Measurements from ENCODE around the gene CUEDC2.

CUEDC2 gene

DNA sequence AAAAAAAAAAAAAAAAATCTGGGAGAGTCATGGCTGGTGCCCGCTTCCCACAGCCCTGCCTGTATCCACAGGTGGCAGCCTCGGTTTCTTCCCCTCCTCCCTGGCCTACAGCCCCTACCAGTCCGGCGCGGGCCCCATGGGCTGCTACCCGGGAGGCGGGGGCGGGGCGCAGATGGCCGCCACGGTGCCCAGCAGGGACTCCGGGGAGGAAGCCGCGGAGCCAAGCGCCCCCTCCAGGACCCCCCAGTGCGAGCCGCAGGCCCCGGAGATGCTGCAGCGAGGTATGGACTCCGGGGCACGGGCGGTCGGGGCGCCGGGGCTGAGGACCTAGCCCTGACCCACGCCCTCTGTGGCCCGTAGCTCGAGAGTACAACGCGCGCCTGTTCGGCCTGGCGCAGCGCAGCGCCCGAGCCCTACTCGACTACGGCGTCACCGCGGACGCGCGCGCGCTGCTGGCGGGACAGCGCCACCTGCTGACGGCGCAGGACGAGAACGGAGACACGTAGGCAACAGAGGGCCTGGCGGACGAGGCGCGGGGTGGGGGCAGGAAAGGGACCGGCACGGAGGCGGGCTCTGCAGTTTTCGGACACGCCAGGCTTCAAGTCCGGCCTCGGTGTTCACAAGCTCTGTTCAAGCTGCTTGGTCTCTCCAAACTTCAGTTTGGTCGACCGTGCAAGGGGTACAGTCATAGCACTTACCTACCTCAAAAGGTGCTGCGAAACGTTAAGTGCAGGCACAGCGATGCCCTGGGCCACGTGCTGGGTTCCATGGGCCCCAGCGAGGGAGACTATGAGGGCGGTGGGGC is 33.0 kb downstream of the CUEDC2 start:
- in situ Hi-C loops (cut with MboI; ENCODE audit: low sequenced_read_pairs), result no loop called here

DNA sequence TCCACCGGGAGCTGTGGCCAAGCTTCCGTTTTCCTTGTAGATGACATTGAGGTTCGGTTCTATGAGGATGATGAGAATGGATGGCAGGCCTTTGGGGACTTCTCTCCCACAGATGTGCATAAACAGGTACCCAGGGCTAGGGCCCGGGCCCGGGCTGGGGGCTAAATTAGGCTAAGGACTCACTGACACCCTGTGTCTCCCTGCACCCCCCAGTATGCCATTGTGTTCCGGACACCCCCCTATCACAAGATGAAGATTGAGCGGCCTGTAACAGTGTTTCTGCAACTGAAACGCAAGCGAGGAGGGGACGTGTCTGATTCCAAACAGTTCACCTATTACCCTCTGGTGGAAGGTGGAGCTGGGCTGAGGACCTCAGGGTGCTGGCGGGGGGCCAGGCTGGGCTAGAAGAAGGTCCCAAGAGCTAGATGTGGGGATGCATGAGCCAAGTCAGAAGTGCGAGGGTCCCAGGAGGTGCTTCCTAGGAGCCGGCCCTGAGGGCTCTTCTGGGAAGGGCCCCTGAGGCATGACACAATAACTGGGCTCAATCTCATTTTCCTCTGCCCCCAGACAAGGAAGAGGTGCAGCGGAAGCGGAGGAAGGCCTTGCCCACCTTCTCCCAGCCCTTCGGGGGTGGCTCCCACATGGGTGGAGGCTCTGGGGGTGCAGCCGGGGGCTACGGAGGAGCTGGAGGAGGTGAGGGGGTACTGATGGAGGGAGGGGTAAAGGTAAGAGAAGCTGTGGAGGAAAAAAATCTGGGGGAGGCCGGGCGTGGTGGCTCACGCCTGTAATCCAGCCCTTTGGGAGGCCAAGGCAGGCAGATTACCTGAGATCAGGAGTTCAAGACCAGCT is 34.0 kb downstream of the CUEDC2 start:
- in situ Hi-C loops (cut with MboI; ENCODE audit: low sequenced_read_pairs), result no loop called here

DNA sequence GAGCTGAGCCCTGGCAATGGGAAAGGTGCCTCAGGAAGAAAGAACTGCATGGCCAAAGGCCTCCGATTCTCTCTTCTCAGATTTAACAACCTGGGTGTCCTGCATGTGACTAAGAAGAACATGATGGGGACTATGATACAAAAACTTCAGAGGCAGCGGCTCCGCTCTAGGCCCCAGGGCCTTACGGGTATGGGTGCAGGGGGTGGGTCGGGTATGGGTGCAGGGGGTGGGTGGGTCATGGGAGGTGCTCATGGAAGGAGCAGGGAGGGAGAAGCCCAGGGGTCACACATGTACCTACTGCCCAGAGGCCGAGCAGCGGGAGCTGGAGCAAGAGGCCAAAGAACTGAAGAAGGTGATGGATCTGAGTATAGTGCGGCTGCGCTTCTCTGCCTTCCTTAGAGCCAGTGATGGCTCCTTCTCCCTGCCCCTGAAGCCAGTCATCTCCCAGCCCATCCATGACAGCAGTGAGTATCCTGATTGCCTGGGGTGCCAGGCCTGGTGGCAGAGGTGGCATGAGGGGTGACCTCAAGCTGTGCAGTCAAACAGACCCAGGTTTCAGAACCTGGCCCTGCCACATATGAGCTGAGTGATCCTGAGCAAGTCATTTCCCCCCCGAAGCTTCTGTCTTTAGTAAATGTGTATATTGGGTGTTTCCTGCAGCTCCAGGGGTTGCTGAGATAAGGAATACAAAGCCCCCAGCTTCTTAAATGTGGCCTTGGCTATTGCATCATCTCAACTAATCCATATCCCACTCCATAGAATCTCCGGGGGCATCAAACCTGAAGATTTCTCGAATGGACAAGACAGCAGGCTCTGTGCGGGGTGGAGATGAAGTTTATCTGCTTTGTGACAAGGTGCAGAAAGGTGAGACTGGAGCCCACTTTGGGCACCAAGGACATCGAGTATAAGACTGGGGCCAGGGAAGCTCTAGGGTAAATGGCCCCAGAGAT is 34.9 kb downstream of the CUEDC2 start:
- in situ Hi-C loops (cut with MboI; ENCODE audit: low sequenced_read_pairs), result no loop called here

DNA sequence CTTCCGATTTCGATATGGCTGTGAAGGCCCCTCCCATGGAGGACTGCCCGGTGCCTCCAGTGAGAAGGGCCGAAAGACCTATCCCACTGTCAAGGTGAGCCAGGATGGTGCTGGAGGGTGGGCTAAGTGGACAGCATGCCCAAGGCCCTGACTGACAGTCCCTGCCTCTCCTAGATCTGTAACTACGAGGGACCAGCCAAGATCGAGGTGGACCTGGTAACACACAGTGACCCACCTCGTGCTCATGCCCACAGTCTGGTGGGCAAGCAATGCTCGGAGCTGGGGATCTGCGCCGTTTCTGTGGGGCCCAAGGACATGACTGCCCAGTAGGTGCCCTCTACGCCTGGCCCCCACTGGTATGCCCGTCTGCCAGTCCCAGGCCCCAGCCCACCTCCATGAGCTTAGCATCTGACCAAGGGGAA is 35.6 kb downstream of the CUEDC2 start:
- in situ Hi-C loops (cut with MboI; ENCODE audit: low sequenced_read_pairs), result no loop called here

DNA sequence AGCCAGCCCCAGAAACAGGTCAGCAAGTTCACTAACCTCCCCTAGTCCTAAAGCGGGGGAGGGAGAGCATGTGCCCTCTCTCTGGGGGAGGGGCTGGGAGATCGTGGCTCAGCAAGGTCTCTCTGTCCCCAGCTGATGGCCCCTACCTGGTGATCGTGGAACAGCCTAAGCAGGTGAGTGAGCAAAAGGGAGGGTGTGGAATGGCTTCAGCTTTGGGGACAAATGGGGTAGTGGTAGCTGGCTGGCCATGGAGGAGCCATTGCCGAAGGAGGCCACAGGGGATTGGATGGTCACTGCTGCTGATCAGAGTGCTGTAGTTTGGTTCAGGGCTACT is 36.1 kb downstream of the CUEDC2 start:
- in situ Hi-C loops (cut with MboI; ENCODE audit: low sequenced_read_pairs), result no loop called here

DNA sequence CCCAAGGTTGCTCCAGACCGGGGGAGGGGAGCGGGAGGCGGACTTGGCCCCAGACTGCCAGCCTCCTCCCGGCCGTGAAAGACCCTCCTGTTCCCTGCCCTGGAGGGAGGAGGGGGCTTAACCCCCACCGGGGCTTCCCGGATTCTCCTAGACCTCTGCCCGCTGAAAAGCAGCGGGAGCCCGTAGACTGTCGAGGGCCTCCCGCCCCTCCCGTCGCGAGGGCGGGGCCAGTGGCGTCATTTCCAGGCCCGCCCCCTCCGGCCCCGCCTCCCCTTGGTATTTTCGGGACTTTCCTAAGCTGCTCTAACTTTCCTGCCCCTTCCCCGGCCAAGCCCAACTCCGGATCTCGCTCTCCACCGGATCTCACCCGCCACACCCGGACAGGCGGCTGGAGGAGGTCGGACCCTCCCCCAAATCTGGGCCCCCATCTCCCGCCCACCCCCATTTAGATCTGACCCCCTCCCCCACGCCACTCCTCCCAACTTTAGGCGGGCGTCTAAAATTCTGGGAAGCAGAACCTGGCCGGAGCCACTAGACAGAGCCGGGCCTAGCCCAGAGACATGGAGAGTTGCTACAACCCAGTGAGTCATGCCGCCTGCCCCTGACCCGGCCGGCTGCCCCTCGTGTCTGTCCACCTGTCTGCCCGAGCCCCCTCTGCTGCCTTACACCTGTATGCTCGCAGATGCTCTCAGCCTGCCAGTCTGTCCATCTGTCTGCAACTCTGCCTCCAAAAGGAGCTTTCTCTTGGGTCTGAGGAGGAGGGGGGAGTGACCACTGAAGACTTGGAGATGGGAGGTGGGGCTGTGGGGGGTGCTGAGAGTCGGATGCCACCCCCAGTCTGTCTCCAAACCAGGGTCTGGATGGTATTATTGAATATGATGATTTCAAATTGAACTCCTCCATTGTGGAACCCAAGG is 36.7 kb downstream of the CUEDC2 start, which contains the start of gene NFKB2:
TSS of gene NFKB2 (plus strand) at position 306 of the 917 bp plus-strand sequence. CDS start at position 561, 255 bp downstream.
- in situ Hi-C loops (cut with MboI; ENCODE audit: low sequenced_read_pairs), result no loop called here

DNA sequence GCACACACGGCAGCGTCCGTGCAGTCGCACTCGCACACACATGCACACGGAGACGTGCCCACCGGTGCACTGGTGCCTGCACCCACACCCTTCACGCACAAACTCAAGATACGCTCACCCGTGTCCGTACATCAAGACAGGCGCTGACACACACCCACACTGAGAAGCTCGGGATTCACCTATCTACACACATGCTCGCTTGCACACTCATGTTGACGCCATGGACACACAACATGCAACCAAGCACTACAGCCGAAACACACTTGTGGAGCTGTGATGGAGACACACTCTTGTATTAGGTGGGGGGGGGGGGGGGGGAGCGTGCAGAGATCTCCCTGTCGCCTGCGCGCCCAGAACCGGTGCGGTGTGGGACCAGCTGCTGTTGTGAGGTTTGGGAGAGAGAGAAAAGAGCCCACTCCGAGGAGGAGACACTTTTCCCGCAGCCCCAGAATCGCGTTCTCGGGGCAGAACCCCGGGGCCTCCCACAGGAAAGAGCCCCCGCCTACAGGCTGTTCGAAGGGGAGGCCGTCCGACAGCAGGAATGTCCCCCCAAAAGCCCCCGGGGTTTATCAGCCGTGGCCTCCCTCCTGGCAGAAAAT is 37.5 kb downstream of the CUEDC2 start:
- in situ Hi-C loops (cut with MboI; ENCODE audit: low sequenced_read_pairs), result no loop called here

DNA sequence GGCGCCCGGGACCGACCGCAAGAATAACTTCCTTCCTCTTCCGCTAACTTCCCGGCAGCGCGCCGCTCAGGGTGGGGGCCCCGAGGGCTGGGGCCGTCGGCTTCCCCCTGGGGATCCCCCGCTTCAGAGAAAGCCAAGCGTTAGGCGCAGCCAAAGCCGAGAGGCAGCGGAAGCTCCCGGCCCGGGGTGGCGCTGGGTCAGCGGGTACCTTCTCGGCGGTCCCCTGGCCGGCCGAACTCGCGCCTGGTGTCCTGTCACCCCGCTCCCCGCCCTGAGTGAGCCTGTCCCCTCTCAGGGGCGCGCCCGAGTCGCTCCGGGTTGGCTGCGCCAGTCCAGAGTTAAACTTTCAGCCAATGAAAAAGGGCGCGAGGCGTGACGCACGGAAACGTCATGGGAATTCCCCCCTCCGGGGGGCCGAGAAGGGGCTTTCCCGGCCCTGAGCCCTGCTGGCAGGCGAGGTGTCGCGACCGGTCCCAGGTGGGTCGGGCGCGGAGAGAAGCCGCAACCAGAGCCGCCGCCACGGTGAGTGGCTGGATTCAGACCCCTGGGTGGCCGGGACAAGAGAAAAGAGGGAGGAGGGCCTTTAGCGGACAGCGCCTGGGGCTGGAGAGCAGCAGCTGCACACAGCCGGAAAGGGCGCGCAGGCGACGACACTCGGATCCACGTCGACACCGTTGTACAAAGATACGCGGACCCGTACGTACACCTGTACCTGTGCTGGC is 38.1 kb downstream of the CUEDC2 start:
- in situ Hi-C loops (cut with MboI; ENCODE audit: low sequenced_read_pairs), result no loop called here

DNA sequence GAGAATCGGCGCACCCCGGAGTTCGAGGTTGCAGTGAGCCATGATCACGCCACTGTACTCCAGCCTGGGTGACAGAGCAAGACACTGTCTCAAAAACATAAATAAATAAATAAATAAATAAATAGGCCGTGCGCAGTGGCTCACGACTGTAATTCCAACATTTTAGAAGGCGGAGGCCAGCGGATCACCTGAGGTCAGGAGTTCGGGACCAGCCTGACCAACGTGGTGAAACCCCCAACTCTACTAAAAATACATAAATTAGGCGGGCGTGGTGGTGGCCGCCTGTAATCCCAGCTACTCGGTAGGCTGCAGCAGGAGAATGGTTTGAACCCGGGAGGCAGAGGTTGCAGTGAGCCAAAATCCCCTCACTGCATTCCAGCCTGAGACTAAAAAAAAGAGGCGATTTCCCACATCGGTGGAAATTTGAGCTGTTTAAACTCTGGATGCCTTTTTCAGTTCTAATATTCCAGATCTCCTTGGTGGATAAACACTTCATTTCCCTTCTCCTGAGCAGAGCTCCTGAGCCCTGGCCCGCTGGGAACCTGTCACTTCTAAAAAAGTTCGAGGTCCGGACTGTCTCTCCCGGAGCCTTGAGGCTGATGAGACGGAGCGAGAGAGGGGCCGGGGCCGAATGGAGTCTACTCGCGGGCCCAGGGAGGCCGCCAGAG is 38.8 kb downstream of the CUEDC2 start:
- in situ Hi-C loops (cut with MboI; ENCODE audit: low sequenced_read_pairs), result no loop called here

DNA sequence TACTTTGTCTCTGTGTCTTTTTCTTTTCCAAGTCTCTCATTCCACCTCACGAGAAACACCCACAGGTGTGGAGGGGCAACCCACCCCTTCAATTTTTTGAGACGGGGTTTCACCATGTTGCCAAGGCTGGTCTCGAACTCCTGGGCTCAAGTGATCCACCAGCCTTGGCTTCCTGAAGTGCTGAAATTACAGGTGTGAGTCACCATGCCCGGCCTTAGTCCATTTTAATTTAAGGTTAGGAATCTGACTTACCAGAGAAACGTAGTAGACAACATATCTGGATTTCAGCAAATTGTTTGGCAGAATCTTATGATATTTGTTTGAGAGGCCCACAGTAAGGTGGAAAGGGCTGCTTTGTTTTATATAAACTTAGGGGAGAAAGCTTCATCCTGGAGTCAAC is 40.1 kb downstream of the CUEDC2 start:
- in situ Hi-C loops (cut with MboI; ENCODE audit: low sequenced_read_pairs), result no loop called here

DNA sequence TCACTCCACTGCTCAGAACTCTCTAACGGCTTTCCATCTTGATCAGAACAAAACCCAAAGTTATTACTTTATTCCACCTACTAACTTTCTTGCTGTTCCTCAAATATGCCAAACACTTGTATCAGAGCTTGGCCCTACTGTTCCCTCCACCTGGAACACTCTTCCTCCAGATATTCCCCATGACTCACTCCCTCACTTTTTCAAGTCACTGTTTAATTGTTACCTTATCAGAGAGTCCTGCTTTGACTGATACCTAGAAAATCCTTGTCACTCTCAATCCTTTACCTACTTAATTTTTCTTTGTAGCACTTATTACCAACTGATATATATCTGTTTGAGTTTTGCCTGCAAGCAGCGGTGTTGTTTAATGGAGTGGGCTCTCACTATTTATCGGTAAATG is 42.5 kb downstream of the CUEDC2 start:
- in situ Hi-C loops (cut with MboI; ENCODE audit: low sequenced_read_pairs), result no loop called here

DNA sequence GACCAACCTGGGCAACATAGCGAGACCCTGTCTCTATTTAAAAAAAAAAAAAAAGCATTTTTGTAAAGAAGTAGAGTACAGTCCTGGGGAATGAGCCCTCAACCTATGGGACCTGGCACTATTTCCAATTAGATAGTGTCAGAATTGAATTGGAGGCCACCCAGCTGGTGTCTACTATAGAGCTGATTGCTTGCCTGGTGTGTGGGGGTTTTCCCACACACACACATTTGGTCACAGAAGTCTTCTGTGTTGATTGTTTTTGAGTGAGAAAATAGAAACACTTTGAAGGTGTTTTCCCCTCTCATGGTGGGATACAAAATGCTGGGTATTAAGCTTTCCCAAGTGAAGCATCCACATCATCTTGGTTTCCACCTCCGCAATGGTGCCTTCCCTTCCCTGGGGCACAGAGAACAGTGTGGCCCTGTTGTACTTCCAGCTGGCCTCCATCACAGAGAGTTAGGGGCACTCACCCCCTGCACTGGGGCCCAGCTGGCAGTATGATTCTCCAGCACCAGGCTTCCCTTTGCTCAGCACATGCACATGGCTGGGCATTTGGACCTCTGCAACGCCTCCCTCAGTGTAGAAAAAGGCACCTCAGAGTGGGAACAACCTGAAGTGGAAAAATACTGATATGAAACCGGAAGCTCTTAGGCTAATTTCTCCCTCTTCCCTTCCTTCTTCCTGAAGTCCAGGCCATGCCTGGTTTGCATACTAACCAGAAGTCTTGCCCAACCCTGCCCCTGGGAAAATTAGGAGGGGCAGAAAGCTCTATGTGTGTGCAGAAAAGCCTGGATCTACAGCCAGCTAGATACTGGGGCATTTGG is 47.6 kb downstream of the CUEDC2 start:
- in situ Hi-C loops (cut with MboI; ENCODE audit: low sequenced_read_pairs), result no loop called here

DNA sequence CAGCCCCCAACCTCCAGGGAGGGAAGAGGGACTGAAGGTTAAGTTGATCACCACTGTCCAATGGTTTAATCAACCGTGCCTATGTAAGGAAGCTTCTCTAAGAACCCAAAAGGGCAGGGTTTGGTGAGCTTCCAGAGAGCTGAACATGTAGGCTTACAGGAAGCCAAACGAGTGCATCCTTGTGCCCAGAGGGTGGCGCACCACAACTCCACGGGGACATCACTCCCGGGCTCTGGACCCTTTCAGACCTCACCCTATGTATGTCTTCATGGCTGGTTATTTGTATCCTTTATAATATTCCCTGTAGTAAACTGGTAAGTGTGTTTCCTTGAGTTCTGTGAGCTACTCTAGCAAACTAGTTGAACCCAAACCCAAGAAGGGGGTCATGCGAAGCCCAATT is 48.3 kb downstream of the CUEDC2 start:
- in situ Hi-C loops (cut with MboI; ENCODE audit: low sequenced_read_pairs), result no loop called here

DNA sequence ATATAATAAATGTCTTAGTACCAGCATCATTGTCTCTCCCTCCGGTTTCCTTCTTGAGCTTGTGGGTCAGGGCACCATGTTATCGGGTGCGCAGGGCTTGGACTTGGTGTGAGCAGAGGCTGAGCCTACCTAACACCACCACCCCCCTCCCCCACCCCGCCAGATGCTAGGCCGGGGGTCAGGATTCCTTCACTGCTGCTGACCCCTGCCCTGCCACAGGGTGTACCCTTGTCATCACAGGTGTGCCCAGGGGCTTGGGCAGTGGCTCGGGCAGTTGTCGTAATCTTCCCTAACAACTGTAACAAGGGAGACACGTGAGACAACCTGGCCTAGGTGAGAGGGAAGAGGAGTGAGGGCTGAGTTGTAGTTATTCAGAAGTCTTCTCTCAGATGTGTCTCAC is 49.5 kb downstream of the CUEDC2 start:
- in situ Hi-C loops (cut with MboI; ENCODE audit: low sequenced_read_pairs), result no loop called here

DNA sequence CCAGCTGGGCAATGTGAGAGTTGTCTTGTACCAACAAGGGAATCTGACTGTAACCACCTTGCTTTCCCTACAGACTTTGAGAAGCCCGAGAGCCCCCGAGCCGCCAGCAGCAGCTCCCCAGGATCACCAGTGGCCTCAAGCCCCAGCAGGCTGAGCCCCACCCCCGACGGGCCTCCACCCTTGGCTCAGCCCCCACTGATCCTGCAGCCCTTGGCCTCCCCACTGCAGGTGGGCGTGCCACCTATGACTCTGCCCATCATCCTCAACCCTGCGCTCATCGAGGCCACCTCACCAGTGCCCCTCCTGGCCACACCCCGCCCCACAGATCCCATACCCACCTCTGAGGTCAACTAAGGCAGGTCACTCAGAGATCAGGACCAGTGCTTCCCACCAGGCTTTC is 50.4 kb downstream of the CUEDC2 start:
- in situ Hi-C loops (cut with MboI; ENCODE audit: low sequenced_read_pairs), result no loop called here

DNA sequence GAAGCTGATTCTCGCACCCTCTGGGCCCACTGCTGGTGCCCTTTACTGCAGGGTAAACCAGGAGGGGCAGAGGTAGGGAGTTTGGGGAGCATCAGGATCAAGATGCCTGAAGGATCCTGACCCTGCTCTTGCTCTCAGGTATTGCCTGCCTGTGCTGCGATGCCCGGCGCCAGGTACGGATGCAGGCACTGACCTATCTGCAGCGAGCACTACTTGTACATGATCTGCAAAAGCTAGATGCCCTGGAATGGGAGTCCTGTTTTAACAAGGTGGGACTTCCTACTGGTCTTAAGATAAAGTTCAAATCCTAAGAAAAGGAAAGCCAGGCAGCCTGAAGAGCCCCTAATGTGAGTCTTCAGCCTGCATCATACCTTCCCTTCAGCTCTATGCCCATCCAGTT is 53.0 kb downstream of the CUEDC2 start:
- in situ Hi-C loops (cut with MboI; ENCODE audit: low sequenced_read_pairs), result no loop called here

DNA sequence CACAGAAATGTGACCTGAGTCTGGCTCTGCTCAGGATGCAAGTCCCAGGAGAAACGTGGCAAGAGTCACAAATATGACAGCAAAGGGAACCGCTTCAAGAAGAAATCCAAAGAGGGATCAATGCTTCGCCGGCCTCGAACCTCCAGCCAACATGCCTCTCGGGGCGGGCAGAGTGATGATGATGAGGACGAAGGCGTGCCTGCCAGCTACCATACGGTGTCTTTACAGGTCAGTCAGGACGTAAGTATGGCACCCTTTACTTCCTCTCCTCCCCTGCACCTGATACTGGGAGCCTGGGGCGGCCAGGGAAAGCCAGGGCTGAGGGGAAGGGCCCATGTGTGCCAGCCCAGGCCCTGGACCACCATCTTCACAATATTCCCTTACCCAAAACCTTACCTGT is 55.5 kb downstream of the CUEDC2 start:
- in situ Hi-C loops (cut with MboI; ENCODE audit: low sequenced_read_pairs), result no loop called here

DNA sequence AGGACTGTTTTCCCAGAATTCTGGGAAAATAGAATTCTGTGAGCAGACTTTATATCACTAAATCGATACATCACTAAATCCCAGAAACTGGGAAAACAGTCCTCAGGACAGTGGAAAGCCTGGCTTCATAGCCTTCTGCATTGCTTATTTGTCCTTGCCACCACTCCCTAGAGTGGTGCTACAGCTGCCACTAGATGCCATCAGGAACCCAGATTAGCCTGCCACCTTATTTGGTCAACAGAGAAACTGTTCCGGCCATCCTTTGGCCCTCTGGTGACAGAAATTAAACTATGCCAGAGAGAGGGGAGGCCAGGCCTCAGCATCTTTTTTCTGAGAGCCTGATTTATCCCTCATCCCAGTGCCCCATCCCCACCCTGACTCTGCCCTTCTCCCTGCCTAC is 56.5 kb downstream of the CUEDC2 start:
- in situ Hi-C loops (cut with MboI; ENCODE audit: low sequenced_read_pairs), result no loop called here

All from hTERT RPE-1 (cell line).